Spleen (tissue), 7 donors: ENCODE data around the gene RNF150.

Experiments
- POLR2A ChIP-seq, 3 donors: fragments of 450-650 bp; IDR thresholded peaks; one replicate each; pipeline ENCODE4 v1.5.1; 2017; ENCODE audit warnings: antibody characterized with exemption in 3 of 3, mild to moderate bottlenecking in 1 of 3
- POLR2AphosphoS5 ChIP-seq, 3 donors: sonication (generic); formaldehyde crosslinking; IDR thresholded peaks; one replicate each; pipeline ENCODE4 v1.5.1; 2017; ENCODE audit warnings: antibody characterized with exemption in 3 of 3
- TF ChIP-seq, protein P1 (sequence below), 11 experiments: fragments of 200-600 bp in 7 of 11; fragments of 450-650 bp in 4 of 11; sonication (generic) in 4 of 11; IDR thresholded peaks in 8 of 11; conservative IDR thresholded peaks in 3 of 11; 1 replicate in 7 of 11; 2 replicates in 4 of 11; pipeline versions ENCODE4 v1.4.0 to v1.8.0; 2016 to 2021; ENCODE audit warnings: antibody characterized with exemption in 11 of 11, inconsistent platforms in 4 of 11, mild to moderate bottlenecking in 1 of 11
- donor health status: DM: no; HTN: no; CAD: no; lungs with moderate emphysema.
- donor health status: DM: no; HTN: no; CAD: no.
- donor health status: DM: no; HTN: no; CAD: no.

DNA sequence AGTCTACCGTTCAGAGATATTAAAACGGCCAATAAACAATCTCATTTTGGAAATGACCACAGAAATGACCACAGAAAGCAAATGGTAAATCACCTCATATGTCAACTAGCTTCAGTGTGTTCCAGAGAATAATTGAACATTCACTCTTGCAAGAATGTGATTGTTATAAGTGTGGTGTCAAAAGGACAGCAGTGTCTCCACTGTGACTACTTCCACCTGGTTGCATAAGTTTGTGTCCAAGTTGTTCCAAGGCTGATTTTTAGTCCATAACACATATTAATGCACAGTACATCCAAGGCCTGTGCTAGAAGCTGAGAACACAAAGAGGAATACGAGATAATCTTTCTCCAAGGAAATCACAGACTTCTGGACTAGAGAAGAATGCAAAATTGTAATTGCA lies 37.4 kb upstream of the RNF150 start:
- TF ChIP-seq, protein P1, sequence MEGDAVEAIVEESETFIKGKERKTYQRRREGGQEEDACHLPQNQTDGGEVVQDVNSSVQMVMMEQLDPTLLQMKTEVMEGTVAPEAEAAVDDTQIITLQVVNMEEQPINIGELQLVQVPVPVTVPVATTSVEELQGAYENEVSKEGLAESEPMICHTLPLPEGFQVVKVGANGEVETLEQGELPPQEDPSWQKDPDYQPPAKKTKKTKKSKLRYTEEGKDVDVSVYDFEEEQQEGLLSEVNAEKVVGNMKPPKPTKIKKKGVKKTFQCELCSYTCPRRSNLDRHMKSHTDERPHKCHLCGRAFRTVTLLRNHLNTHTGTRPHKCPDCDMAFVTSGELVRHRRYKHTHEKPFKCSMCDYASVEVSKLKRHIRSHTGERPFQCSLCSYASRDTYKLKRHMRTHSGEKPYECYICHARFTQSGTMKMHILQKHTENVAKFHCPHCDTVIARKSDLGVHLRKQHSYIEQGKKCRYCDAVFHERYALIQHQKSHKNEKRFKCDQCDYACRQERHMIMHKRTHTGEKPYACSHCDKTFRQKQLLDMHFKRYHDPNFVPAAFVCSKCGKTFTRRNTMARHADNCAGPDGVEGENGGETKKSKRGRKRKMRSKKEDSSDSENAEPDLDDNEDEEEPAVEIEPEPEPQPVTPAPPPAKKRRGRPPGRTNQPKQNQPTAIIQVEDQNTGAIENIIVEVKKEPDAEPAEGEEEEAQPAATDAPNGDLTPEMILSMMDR (IDR thresholded peaks at IDR 0.05 in 8 of 11, conservative IDR thresholded peaks at IDR 0.05 in 3 of 11), result no peak
- TF ChIP-seq POLR2A (IDR thresholded peaks at IDR 0.05) (no peak), POLR2AphosphoS5 (IDR thresholded peaks at IDR 0.05) (no peak)
